ENCODE data around the gene C10orf143. TPM values are rescaled to one million over a fixed set of nuclear protein-coding genes. Genes with fewer than 3 reads are reported as not detected.
A peak's percentile ranks its signal among the peaks of the same experiment; 100 is the strongest.

The C10orf143 gene
- total RNA-seq, 1 donor from 2014 or later, result 3.7 TPM

GRCh38 chr10:130136226-130137089, 25.8 kb upstream of the C10orf143 start, which contains the start of gene GLRX3:
Gene GLRX3, plus strand, starts transcription at chr10:130136391. Its CDS starts 30 bp downstream, at chr10:130136421.
- Histone ChIP-seq H3K27ac (peak within 1 kb of the TSS; percentile 85), H3K27me3 (ENCODE audit: low read depth) (no peaks in the 10 kb centered on the region), H3K36me3 (no peaks in the 10 kb centered on the region), H3K9me3 (no peaks in the 10 kb centered on the region), H3K4me3 (peak within 1 kb of the TSS; percentile 96), H3K4me1 (peaks cover 33% of the 10 kb centered on the region)
- TF ChIP-seq CTCF (IDR thresholded peaks at IDR 0.05), result no peak
- intact Hi-C loops (cut with DNase I), result no loop called here
- DNase-seq (peak; percentile 95), ATAC-seq (peak; percentile 97)

GRCh38 chr10:130135676-130136225, 25.1 kb upstream of the C10orf143 start:
- Histone ChIP-seq H3K9me3 (no peaks in the 10 kb centered on the region), H3K27me3 (ENCODE audit: low read depth) (no peaks in the 10 kb centered on the region), H3K4me3 (peak overlapping the region; percentile 96), H3K4me1 (peaks cover 33% of the 10 kb centered on the region), H3K27ac (peak overlapping the region; percentile 85), H3K36me3 (no peaks in the 10 kb centered on the region)
- DNase-seq (no peak), ATAC-seq (no peak)
- no peak for TF ChIP-seq CTCF (IDR thresholded peaks at IDR 0.05)
- intact Hi-C loops (cut with DNase I), result no loop called here

GRCh38 chr10:130128922-130129321, 18.3 kb upstream of the C10orf143 start:
- peaks cover 6% of the 10 kb centered on the region for H3K27me3 ChIP-seq (ENCODE audit: low read depth)
- no peak for ATAC-seq
- no peak overlapping the region for H3K4me3 ChIP-seq
- no peak for TF ChIP-seq CTCF (IDR thresholded peaks at IDR 0.05)
- peaks cover 6% of the 10 kb centered on the region for H3K4me1 ChIP-seq
- H3K36me3 ChIP-seq, result no peaks in the 10 kb centered on the region
- intact Hi-C loops (cut with DNase I), result no loop called here
- H3K9me3 ChIP-seq, result no peaks in the 10 kb centered on the region
- no peak for DNase-seq
- no peak overlapping the region for H3K27ac ChIP-seq

- no peak for TF ChIP-seq CTCF (IDR thresholded peaks at IDR 0.05)
- Histone ChIP-seq H3K9me3 (no peaks in the 10 kb centered on the region), H3K27me3 (ENCODE audit: low read depth) (peaks cover 6% of the 10 kb centered on the region), H3K4me3 (no peak overlapping the region), H3K36me3 (no peaks in the 10 kb centered on the region), H3K27ac (no peak overlapping the region), H3K4me1 (peaks cover 6% of the 10 kb centered on the region)
- ATAC-seq (no peak), DNase-seq (no peak)
- intact Hi-C loops (cut with DNase I), result no loop called here
Observed at GRCh38 chr10:130128062-130128781, 17.6 kb upstream of the C10orf143 start.

GRCh38 chr10:130127364-130128061, 16.9 kb upstream of the C10orf143 start:
- no peak overlapping the region for H3K4me3 ChIP-seq
- H3K9me3 ChIP-seq, result no peaks in the 10 kb centered on the region
- peak; percentile 84 for TF ChIP-seq CTCF (IDR thresholded peaks at IDR 0.05)
- ATAC-seq (peak; percentile 81 to 93), DNase-seq (no peak)
- peaks cover 6% of the 10 kb centered on the region for H3K4me1 ChIP-seq
- H3K27me3 ChIP-seq (ENCODE audit: low read depth), result peaks cover 6% of the 10 kb centered on the region
- intact Hi-C loops (cut with DNase I), result no loop called here
- no peaks in the 10 kb centered on the region for H3K36me3 ChIP-seq
- H3K27ac ChIP-seq, result no peak overlapping the region
